Psoas muscle (tissue), 8 donors: ENCODE measurements around the gene COPZ1. TPM values are rescaled to one million over a fixed set of nuclear protein-coding genes. Genes with fewer than 3 reads are reported as not detected.

ENCODE experiments used
- ATAC-seq, 4 donors: fragments of 200-7000 bp; cut with Tn5 transposase; one replicate each; pipeline ENCODE4 v1.9.1; 2020; ENCODE audit warnings: moderate library complexity in 3 of 4, mild to moderate bottlenecking in 2 of 4
- DNase-seq, 2 donors: peaks; one replicate each; pipeline ENCODE4 v3.0.0-alpha.2; 2020
- H3K27ac ChIP-seq: fragments of 200-600 bp; one replicate; pipeline ENCODE4 v1.8.0; 2022
- H3K27me3 ChIP-seq, 3 donors: fragments of 200-600 bp in 1 of 3; one replicate each; pipeline versions ENCODE4 v1.6.1 to v1.8.0; 2013 to 2022; ENCODE audit warnings: low read length in 2 of 3, mild to moderate bottlenecking in 2 of 3, moderate library complexity in 1 of 3; ENCODE audit not compliant: insufficient read depth in 3 of 3
- H3K36me3 ChIP-seq, 2 donors: fragments of 200-600 bp in 1 of 2; one replicate each; pipeline versions ENCODE4 v1.6.1 to v1.8.0; 2013 to 2022; ENCODE audit warnings: low read depth in 1 of 2, mild to moderate bottlenecking in 1 of 2, moderate library complexity in 1 of 2; ENCODE audit not compliant: insufficient read depth in 1 of 2
- H3K4me1 ChIP-seq: fragments of 200-600 bp; one replicate; pipeline ENCODE4 v1.8.0; 2022
- H3K4me3 ChIP-seq: fragments of 200-600 bp; one replicate; pipeline ENCODE4 v1.8.0; 2022; ENCODE audit warnings: mild to moderate bottlenecking
- H3K9me3 ChIP-seq: fragments of 200-600 bp; one replicate; pipeline ENCODE4 v1.8.0; 2022
- WGBS, 3 donors: extraction: QIAGEN DNeasy Blood & Tissue Kit; methylation state at CpG; one replicate each; pipeline versions ENCODE4 v1.1.6 to v1.1.7; 2013; 5-methylcytosine and 5-hydroxymethylcytosine counted together
- intact Hi-C, 2 donors: fragments of 100-400 bp; cut with DNase I; formaldehyde crosslinking; loops; one replicate each; pipeline versions ENCODE4 v1.11.0 to v1.14.2; 2022
- polyA plus RNA-seq, 3 donors: library from polyadenylated mRNA; stranded (reverse); fragments of 200-250 nt; gene quantifications; one replicate each; pipeline ENCODE4 v1.2.3, GENCODE V29; 2013
- total RNA-seq, 4 donors: library from RNA; stranded (reverse); fragmentation: NEBNext Ultra II Directional in 2 of 4; extraction: Animal tissue kit (Norgen Biotek cat#: 25700) in 2 of 4; gene quantifications; one replicate each; pipeline versions ENCODE4 v1.2.1 to v1.2.4, GENCODE V29; 2021 to 2023
- TF ChIP-seq, protein P1 (sequence below): fragments of 200-600 bp; IDR thresholded peaks from one replicate; pipeline ENCODE4 v1.8.0; 2022; ENCODE audit warnings: antibody characterized with exemption
- donor health status: healthy with polysubstance abuse.
- donor health status: DM: no; HTN: no; CAD: no; lungs with moderate emphysema.
- donor health status: Bipolar disorder and iron deficiency.
- donor health status: healthy.
- donor health status: DM: yes; HTN: yes; CAD: no.
- donor health status: DM: no; HTN: no; CAD: no.
- donor health status: DM: no; HTN: no; CAD: no.
- donor health status: DM: yes; HTN: yes; CAD: no.

COPZ1 gene
- total and polyA plus RNA-seq, 7 donors: 77.8 to 131 (median 88.3) TPM

DNA sequence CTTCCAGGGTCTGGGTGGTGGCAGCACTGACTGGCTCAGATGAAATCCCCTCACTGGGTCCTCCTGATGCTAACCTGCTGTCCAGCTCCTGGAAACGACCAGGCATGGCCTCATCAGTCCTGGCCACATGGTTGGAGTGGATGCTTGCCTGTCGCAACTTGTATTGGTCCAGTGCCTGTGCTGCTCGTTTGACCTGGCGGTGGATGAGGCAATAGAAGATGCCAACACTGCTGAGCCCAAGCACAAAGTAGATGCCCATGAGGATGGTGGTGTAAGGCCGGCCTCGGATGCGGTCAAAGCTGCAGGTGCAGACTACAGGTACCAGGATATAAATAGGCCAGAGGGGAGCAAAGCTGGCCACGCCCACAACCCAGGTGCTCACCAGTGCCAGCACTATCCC, 38.1 kb downstream of the COPZ1 start:
- TF ChIP-seq, protein P1, sequence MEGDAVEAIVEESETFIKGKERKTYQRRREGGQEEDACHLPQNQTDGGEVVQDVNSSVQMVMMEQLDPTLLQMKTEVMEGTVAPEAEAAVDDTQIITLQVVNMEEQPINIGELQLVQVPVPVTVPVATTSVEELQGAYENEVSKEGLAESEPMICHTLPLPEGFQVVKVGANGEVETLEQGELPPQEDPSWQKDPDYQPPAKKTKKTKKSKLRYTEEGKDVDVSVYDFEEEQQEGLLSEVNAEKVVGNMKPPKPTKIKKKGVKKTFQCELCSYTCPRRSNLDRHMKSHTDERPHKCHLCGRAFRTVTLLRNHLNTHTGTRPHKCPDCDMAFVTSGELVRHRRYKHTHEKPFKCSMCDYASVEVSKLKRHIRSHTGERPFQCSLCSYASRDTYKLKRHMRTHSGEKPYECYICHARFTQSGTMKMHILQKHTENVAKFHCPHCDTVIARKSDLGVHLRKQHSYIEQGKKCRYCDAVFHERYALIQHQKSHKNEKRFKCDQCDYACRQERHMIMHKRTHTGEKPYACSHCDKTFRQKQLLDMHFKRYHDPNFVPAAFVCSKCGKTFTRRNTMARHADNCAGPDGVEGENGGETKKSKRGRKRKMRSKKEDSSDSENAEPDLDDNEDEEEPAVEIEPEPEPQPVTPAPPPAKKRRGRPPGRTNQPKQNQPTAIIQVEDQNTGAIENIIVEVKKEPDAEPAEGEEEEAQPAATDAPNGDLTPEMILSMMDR: no peak
- no peak overlapping the region for H3K4me3 ChIP-seq
- DNase-seq: no peak
- H3K9me3 ChIP-seq: no peaks in the 10 kb centered on the region
- ATAC-seq: no peak
- no peaks in the 10 kb centered on the region for H3K36me3 ChIP-seq
- no peaks in the 10 kb centered on the region for H3K27me3 ChIP-seq
- H3K4me1 ChIP-seq: peaks cover 13% of the 10 kb centered on the region
- no peak overlapping the region for H3K27ac ChIP-seq
- intact Hi-C loops: loop anchor here (5.0 kb wide), 2 partner anchors 71 to 141 kb away; no protein-coding TSS in a partner anchor
- WGBS, 3 donors: 67 to 78% (median 68%) methylated on average over 8 of the region's 8 CpGs

DNA sequence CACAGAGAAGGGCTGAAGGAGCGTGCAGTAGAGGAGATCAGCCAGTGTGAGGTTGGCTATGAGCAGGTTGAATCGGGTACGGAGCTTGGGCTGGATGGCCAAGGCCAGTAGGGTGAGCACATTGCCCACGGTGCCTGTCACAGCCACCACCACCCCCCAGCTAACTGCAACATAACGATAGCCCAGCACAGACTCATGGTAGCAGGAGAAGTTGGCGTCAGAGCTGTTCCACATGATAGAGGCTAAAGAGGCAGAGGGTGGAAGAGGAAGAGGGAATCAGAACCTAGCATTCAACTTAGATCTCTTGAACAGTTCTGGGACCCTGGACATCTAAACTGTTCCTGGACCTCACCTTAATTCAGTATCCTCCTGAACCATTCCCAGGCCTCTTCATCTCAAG, 38.7 kb downstream of the COPZ1 start:
- H3K4me3 ChIP-seq: no peak overlapping the region
- no peak overlapping the region for H3K27ac ChIP-seq
- TF ChIP-seq, protein P1: no peak
- WGBS, 3 donors: 81 to 88% (median 87%) methylated on average over 6 of the region's 6 CpGs
- H3K4me1 ChIP-seq: peaks cover 7% of the 10 kb centered on the region
- H3K9me3 ChIP-seq: no peaks in the 10 kb centered on the region
- intact Hi-C loops: loop anchor here (5.0 kb wide), 2 partner anchors 71 to 141 kb away; no protein-coding TSS in a partner anchor
- no peaks in the 10 kb centered on the region for H3K36me3 ChIP-seq
- H3K27me3 ChIP-seq: no peaks in the 10 kb centered on the region
- DNase-seq (no peak), ATAC-seq (no peak)

DNA sequence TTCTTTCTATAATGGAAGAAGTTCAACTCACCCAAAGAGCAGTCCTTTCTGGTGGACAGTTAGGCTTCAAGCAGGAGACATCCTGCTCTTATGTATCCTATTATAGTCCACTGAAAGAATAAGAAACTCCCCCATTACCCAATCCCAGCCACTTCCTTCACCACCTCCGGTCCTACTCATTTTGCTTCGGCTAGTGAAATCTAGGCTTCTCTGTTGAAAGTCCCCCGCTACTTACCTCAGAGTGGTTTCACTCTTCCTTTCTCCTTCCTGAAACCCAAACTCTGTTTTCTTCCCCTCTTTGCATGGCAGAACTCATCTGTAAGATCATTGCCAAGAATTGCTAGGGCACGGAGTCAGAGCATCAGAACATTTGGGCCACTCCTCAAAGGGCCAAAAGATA, 39.5 kb downstream of the COPZ1 start, which contains the start of gene GPR84:
Gene GPR84 (minus strand): TSS at position 74 of the 400 bp plus-strand sequence. CDS start 635 bp downstream, outside the sequence.
- no peak for ATAC-seq
- WGBS, 3 donors: 70 to 83% (median 76%) methylated on average over 4 of the region's 4 CpGs
- TF ChIP-seq, protein P1: no peak
- intact Hi-C loops: loop anchor here (5.0 kb wide), 2 partner anchors 72 to 142 kb away; no protein-coding TSS in a partner anchor
- no peak for DNase-seq
- Histone ChIP-seq H3K4me1 (peaks cover 7% of the 10 kb centered on the region), H3K4me3 (no peak within 1 kb of the TSS), H3K27me3 (no peaks in the 10 kb centered on the region), H3K9me3 (no peaks in the 10 kb centered on the region), H3K27ac (no peak within 1 kb of the TSS), H3K36me3 (no peaks in the 10 kb centered on the region)

DNA sequence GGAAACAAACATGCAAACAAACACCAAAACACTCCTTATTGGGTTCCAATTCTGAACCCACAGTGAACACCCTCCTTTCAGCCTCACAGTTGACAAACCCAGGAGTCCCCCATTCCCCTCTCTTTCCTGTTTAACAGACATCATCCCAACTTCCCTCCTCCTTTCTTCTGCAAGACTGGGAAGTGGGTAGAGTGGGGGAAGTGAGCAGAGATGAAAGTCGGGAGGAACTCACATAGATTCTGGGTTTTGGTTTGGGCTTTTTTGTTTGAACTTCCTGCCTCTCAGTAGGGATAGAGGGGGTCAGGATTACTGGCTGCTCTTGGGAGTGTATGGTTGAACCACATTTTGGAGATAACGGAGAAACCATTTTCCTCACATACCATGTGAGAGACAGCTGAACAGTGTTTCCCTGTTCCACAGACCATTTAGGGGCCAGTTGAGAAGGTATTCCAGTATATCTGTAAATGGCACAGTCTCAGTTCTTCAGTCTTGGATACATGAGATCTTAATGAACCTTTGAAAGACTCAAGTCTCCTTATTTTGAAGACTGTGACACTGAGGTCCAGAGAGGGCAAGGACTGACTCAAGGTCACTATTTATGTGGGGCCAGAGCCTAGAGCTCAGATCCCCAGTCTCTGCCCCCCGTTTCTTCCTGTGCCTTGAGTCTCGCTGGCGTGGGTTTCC, 43.2 kb downstream of the COPZ1 start:
- H3K4me3 ChIP-seq: peak overlapping the region; percentile 52
- DNase-seq (no peak), ATAC-seq (peak in 1 of 4 donors; percentile 0)
- no peaks in the 10 kb centered on the region for H3K27me3 ChIP-seq
- H3K27ac ChIP-seq: no peak overlapping the region
- H3K4me1 ChIP-seq: peaks cover 20% of the 10 kb centered on the region
- peaks cover 0 to 8% of the 10 kb centered on the region in 2 donors for H3K36me3 ChIP-seq
- WGBS, 3 donors: 18 to 25% (median 21%) methylated on average over 5 of the region's 5 CpGs
- TF ChIP-seq, protein P1: no peak
- no peaks in the 10 kb centered on the region for H3K9me3 ChIP-seq
- intact Hi-C loops: loop anchor here in 1 of 2 donors (2.0 kb wide), 1 partner anchor 147 kb away; no protein-coding TSS in a partner anchor
